HepG2 (cell line): Measurements from ENCODE around the gene CFL1. TPM values are rescaled to one million over a fixed set of nuclear protein-coding genes. Genes with fewer than 3 reads are reported as not detected.

Experiments used
- ATAC-seq: fragments of 200-7000 bp; cut with Tn5 transposase; 3 replicates; pipeline ENCODE4 v1.9.1; 2020; ENCODE audit warnings: mild to moderate bottlenecking, moderate library complexity
- BruUV-seq: library from RNA; stranded (reverse); fragments of 400-500 nt; replicated peaks from 2 replicates; lab custom pipeline; 2021; lab: Mats Ljungman, UMichigan
- CTCF ChIA-PET: fragments of 300-600 bp; formaldehyde crosslinking; extraction: SDS; loops from one replicate; lab custom pipeline; 2021; ENCODE audit warnings: low total read pairs, inconsistent platforms, low intra/inter-chr PET ratio; lab: Yijun Ruan, JAX
- POLR2A ChIA-PET: fragments of 350-600 bp; sonication (Branson Sonifier 250); formaldehyde crosslinking; loops from one replicate; lab custom pipeline; 2020; ENCODE audit warnings: antibody characterized with exemption, inconsistent platforms; lab: Yijun Ruan, JAX
- DNase-seq: peaks from one replicate; pipeline ENCODE4 v3.0.0-alpha.2; 2015; ENCODE audit warnings: low spot score
- FAIRE-seq: peaks from 3 replicates; lab custom pipeline; 2011; peaks lifted over from hg19 to GRCh38; lab: Jason Lieb, UNC
- H2AFZ ChIP-seq: one replicate; pipeline ENCODE4 v1.6.1; 2011; ENCODE audit warnings: low read length, inconsistent platforms
- H3K27ac ChIP-seq: fragments of 300-600 bp; 3 replicates; pipeline ENCODE4 v1.8.0; 2011; ENCODE audit warnings: mixed run types, mild to moderate bottlenecking, mixed read lengths, low read length, inconsistent platforms; ENCODE audit not compliant: insufficient read depth; ENCODE audit errors: extremely low read length
- H3K27me3 ChIP-seq, 2 experiments: fragments of 200-600 bp in 1 of 2; 2 replicates in 1 of 2; 3 replicates in 1 of 2; pipeline versions ENCODE4 v1.6.0 to v1.8.0; 2011; ENCODE audit warnings: low read length in 2 of 2, mild to moderate bottlenecking in 2 of 2, moderate library complexity in 2 of 2, inconsistent platforms in 1 of 2; ENCODE audit not compliant: insufficient read depth in 2 of 2, control insufficient read depth in 1 of 2
- H3K36me3 ChIP-seq, 2 experiments: fragments of 200-600 bp in 1 of 2; replicated peaks in 1 of 2; 2 replicates in 1 of 2; 3 replicates in 1 of 2; pipeline versions ENCODE4 v1.5.1 to v1.8.0; 2011; ENCODE audit warnings: low read length in 2 of 2, inconsistent platforms in 1 of 2; ENCODE audit not compliant: insufficient read depth in 2 of 2, control insufficient read depth in 1 of 2
- H3K4me1 ChIP-seq: 2 replicates; pipeline ENCODE4 v1.5.1; 2012; ENCODE audit warnings: low read length, inconsistent platforms; ENCODE audit not compliant: insufficient read depth
- H3K4me2 ChIP-seq: 2 replicates; pipeline ENCODE4 v1.6.0; 2011; ENCODE audit warnings: low read depth, low read length, inconsistent platforms
- H3K4me3 ChIP-seq, 3 experiments: fragments of 200-600 bp in 1 of 3; sonication (generic), shearing (Covaris generic) in 1 of 3; replicated peaks in 1 of 3; 2 replicates each; pipeline ENCODE4 v1.5.1; 2011 to 2016; ENCODE audit warnings: low read length in 3 of 3, inconsistent platforms in 2 of 3, low read depth in 2 of 3, mild to moderate bottlenecking in 2 of 3, control low read depth in 1 of 3, mixed read lengths in 1 of 3; ENCODE audit not compliant: insufficient read depth in 1 of 3
- H3K79me2 ChIP-seq: one replicate; pipeline ENCODE4 v1.6.1; 2011; ENCODE audit warnings: low read length, inconsistent platforms; ENCODE audit not compliant: insufficient read depth
- H3K9ac ChIP-seq: 2 replicates; pipeline ENCODE4 v1.6.0; 2011; ENCODE audit warnings: mild to moderate bottlenecking, low read depth, low read length, inconsistent platforms; ENCODE audit not compliant: insufficient read depth
- H3K9me3 ChIP-seq: 2 replicates; pipeline ENCODE4 v1.5.1; 2012; ENCODE audit warnings: mild to moderate bottlenecking, low read length
- H4K20me1 ChIP-seq: 2 replicates; pipeline ENCODE4 v1.6.0; 2011; ENCODE audit warnings: inconsistent platforms, mild to moderate bottlenecking, low read length, moderate library complexity; ENCODE audit not compliant: insufficient read depth
- ELF3 ChIP-seq: IDR thresholded peaks from 2 replicates; pipeline ENCODE4 v1.6.1; 2016; ENCODE audit warnings: missing genetic modification reagents, missing compliant biosample characterization
- NR2F1 ChIP-seq, 2 experiments: fragments of 450-650 bp in 1 of 2; formaldehyde crosslinking in 1 of 2; IDR thresholded peaks; 2 replicates each; pipeline versions ENCODE4 v1.5.0 to v1.6.1; 2016 to 2020; ENCODE audit warnings: mild to moderate bottlenecking in 1 of 2, missing compliant biosample characterization in 1 of 2, missing genetic modification reagents in 1 of 2, moderate library complexity in 1 of 2
- STAT5B ChIP-seq: sonication (generic); formaldehyde crosslinking; IDR thresholded peaks from 2 replicates; pipeline ENCODE4 v1.4.0; 2020; ENCODE audit warnings: missing genetic modification reagents
- TEAD3 ChIP-seq: optimal IDR thresholded peaks from 2 replicates; pipeline ENCODE3; 2016; ENCODE audit warnings: borderline replicate concordance
- ZFP82 ChIP-seq: sonication (generic); formaldehyde crosslinking; IDR thresholded peaks from 2 replicates; pipeline ENCODE4 v1.5.1; 2020; ENCODE audit warnings: mild to moderate bottlenecking, missing genetic modification reagents, borderline replicate concordance
- ZNF768 ChIP-seq: sonication (generic); formaldehyde crosslinking; IDR thresholded peaks from 2 replicates; pipeline ENCODE4 v1.4.0; 2020; ENCODE audit warnings: missing genetic modification reagents
- WGBS: methylation state at CpG from one replicate; pipeline ENCODE4 v1.1.6; 2017; ENCODE audit warnings: low lambda C conversion rate; 5-methylcytosine and 5-hydroxymethylcytosine counted together
- in situ Hi-C: cut with HindIII; loops from 2 replicates; pipeline ENCODE4 v1.10.0; 2017; ENCODE audit warnings: low pct_unique_long_range_greater_than_20kb; ENCODE audit not compliant: extremely low pct_ligation_motif_present
- intact Hi-C: fragments of 100-400 bp; cut with micrococcal nuclease; formaldehyde crosslinking; loops from one replicate; pipeline ENCODE4 v1.10.0; 2022; ENCODE audit not compliant: unreplicated experiment
- polyA plus RNA-seq, 8 experiments: library from polyadenylated mRNA; depleted of rRNA in 3 of 8; stranded (reverse) in 7 of 8; unstranded in 1 of 8; fragments of >200 nt; fragmentation: Illumina TruSeq in 4 of 8; extraction: Trizol in 4 of 8; gene quantifications; 2 replicates each; pipeline versions ENCODE4 v1.2.1 to v1.2.3, GENCODE V29; 2011 to 2016; ENCODE audit warnings: low read depth in 4 of 8, missing spikeins in 1 of 8, mixed read lengths in 1 of 8; ENCODE audit not compliant: insufficient read depth in 1 of 8
- total RNA-seq, 5 experiments: library from RNA; depleted of rRNA; stranded (reverse); fragments of >200 nt; fragmentation: Illumina TruSeq; extraction: Trizol; gene quantifications; 2 replicates each; pipeline ENCODE4 v1.2.3, GENCODE V29; 2016; ENCODE audit warnings: low read depth in 1 of 5
- TF ChIP-seq, protein P1 (sequence below): sonication (generic); formaldehyde crosslinking; IDR thresholded peaks from 2 replicates; pipeline ENCODE4 v1.5.1; 2020; ENCODE audit warnings: mild to moderate bottlenecking, missing genetic modification reagents, moderate library complexity
- TF ChIP-seq, protein P2 (sequence below): sonication (generic); formaldehyde crosslinking; IDR thresholded peaks from 2 replicates; pipeline ENCODE4 v1.4.0; 2020; ENCODE audit warnings: low read depth, missing genetic modification reagents
- TF ChIP-seq, protein P3 (sequence below): sonication (generic); formaldehyde crosslinking; IDR thresholded peaks from 2 replicates; pipeline ENCODE4 v1.9.0; 2021; ENCODE audit warnings: mild to moderate bottlenecking, missing genetic modification reagents

CFL1 gene
- total and polyA plus RNA-seq, 2 of the 13 experiments (the other 11 are each of a cell fraction or from before 2014, with no cell fraction given) = 379 to 383 TPM

DNA sequence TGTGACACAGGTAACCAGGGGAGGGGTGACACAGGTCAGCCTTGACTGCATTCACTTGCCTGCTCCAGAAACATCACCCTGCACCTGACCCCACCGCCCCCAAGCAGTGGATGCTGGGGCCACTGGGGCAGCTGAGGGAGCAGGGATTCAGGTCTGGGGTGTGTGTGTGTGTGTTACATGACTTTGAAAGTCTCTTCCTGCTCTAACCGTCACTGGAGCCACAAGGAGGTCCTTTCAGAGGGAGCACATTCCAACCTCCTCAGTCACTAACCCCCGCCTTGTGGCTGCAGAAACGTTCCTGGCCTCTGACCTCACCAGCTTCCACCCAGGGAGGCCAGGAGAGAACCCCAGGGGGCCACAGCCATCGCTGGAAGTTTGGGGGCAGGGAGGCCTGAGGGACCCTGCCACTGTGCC, 45.1 kb upstream of the CFL1 start:
- FAIRE-seq (no peak), ATAC-seq (peak; percentile 40), DNase-seq (peak; percentile 79)
- CTCF ChIA-PET = interaction anchor here (1.1 kb wide), 1 partner anchor 86 kb away, joined by 3 read pairs; no protein-coding TSS in a partner anchor
- Histone ChIP-seq H3K79me2 (peaks cover 8% of the 10 kb centered on the region), H4K20me1 (no peaks in the 10 kb centered on the region), H3K4me1 (peaks cover 46% of the 10 kb centered on the region), H3K9me3 (no peaks in the 10 kb centered on the region), H3K4me2 (peak overlapping the region; percentile 65), H3K36me3 (no peaks in the 10 kb centered on the region), H3K27ac (no peak overlapping the region), H3K27me3 (no peaks in the 10 kb centered on the region; a peak in 1 of 5 replicates), H3K4me3 (peak overlapping the region in 1 of 3 experiments; percentile 27; a peak in 1 of 6 replicates), H3K9ac (no peak overlapping the region), H2AFZ (no peak overlapping the region)
- WGBS = 6% methylated on average over 3 of the region's 5 CpGs
- intact Hi-C loops = no loop called here
- POLR2A ChIA-PET = interaction anchor here (1.3 to 6.2 kb wide), 2 partner anchors 12 kb away, joined by 12 to 95 read pairs; partner anchors contain the start of genes CCDC85B and FIBP
- BruUV-seq = no TSS peak
- in situ Hi-C loops = no loop called here
- TF ChIP-seq TEAD3 (CRISPR knock-in tag) (peak; percentile 85), ELF3 (CRISPR knock-in tag) (peak; percentile 42; the same call in 1 of the 2 replicates), NR2F1 (CRISPR knock-in tag; IDR thresholded peaks at IDR 0.05) (peak in 1 of 2 experiments; percentile 57; a peak in 3 of 4 replicates), ZFP82 (CRISPR knock-in tag) (0 out of 2 replicates have a peak, but pooled peaks have one; percentile 49), ZNF768 (CRISPR knock-in tag) (no peak), STAT5B (CRISPR knock-in tag) (no peak)
- TF ChIP-seq, protein P1, sequence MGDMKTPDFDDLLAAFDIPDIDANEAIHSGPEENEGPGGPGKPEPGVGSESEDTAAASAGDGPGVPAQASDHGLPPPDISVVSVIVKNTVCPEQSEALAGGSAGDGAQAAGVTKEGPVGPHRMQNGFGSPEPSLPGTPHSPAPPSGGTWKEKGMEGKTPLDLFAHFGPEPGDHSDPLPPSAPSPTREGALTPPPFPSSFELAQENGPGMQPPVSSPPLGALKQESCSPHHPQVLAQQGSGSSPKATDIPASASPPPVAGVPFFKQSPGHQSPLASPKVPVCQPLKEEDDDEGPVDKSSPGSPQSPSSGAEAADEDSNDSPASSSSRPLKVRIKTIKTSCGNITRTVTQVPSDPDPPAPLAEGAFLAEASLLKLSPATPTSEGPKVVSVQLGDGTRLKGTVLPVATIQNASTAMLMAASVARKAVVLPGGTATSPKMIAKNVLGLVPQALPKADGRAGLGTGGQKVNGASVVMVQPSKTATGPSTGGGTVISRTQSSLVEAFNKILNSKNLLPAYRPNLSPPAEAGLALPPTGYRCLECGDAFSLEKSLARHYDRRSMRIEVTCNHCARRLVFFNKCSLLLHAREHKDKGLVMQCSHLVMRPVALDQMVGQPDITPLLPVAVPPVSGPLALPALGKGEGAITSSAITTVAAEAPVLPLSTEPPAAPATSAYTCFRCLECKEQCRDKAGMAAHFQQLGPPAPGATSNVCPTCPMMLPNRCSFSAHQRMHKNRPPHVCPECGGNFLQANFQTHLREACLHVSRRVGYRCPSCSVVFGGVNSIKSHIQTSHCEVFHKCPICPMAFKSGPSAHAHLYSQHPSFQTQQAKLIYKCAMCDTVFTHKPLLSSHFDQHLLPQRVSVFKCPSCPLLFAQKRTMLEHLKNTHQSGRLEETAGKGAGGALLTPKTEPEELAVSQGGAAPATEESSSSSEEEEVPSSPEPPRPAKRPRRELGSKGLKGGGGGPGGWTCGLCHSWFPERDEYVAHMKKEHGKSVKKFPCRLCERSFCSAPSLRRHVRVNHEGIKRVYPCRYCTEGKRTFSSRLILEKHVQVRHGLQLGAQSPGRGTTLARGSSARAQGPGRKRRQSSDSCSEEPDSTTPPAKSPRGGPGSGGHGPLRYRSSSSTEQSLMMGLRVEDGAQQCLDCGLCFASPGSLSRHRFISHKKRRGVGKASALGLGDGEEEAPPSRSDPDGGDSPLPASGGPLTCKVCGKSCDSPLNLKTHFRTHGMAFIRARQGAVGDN (CRISPR knock-in tag) = peak; percentile 46
- TF ChIP-seq, protein P2, sequence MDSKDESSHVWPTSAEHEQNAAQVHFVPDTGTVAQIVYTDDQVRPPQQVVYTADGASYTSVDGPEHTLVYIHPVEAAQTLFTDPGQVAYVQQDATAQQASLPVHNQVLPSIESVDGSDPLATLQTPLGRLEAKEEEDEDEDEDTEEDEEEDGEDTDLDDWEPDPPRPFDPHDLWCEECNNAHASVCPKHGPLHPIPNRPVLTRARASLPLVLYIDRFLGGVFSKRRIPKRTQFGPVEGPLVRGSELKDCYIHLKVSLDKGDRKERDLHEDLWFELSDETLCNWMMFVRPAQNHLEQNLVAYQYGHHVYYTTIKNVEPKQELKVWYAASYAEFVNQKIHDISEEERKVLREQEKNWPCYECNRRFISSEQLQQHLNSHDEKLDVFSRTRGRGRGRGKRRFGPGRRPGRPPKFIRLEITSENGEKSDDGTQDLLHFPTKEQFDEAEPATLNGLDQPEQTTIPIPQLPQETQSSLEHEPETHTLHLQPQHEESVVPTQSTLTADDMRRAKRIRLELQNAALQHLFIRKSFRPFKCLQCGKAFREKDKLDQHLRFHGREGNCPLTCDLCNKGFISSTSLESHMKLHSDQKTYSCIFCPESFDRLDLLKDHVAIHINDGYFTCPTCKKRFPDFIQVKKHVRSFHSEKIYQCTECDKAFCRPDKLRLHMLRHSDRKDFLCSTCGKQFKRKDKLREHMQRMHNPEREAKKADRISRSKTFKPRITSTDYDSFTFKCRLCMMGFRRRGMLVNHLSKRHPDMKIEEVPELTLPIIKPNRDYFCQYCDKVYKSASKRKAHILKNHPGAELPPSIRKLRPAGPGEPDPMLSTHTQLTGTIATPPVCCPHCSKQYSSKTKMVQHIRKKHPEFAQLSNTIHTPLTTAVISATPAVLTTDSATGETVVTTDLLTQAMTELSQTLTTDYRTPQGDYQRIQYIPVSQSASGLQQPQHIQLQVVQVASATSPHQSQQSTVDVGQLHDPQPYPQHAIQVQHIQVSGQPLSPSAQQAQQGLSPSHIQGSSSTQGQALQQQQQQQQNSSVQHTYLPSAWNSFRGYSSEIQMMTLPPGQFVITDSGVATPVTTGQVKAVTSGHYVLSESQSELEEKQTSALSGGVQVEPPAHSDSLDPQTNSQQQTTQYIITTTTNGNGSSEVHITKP (CRISPR knock-in tag) = 0 out of 2 replicates have a peak, but pooled peaks have one; percentile 45
- TF ChIP-seq, protein P3, sequence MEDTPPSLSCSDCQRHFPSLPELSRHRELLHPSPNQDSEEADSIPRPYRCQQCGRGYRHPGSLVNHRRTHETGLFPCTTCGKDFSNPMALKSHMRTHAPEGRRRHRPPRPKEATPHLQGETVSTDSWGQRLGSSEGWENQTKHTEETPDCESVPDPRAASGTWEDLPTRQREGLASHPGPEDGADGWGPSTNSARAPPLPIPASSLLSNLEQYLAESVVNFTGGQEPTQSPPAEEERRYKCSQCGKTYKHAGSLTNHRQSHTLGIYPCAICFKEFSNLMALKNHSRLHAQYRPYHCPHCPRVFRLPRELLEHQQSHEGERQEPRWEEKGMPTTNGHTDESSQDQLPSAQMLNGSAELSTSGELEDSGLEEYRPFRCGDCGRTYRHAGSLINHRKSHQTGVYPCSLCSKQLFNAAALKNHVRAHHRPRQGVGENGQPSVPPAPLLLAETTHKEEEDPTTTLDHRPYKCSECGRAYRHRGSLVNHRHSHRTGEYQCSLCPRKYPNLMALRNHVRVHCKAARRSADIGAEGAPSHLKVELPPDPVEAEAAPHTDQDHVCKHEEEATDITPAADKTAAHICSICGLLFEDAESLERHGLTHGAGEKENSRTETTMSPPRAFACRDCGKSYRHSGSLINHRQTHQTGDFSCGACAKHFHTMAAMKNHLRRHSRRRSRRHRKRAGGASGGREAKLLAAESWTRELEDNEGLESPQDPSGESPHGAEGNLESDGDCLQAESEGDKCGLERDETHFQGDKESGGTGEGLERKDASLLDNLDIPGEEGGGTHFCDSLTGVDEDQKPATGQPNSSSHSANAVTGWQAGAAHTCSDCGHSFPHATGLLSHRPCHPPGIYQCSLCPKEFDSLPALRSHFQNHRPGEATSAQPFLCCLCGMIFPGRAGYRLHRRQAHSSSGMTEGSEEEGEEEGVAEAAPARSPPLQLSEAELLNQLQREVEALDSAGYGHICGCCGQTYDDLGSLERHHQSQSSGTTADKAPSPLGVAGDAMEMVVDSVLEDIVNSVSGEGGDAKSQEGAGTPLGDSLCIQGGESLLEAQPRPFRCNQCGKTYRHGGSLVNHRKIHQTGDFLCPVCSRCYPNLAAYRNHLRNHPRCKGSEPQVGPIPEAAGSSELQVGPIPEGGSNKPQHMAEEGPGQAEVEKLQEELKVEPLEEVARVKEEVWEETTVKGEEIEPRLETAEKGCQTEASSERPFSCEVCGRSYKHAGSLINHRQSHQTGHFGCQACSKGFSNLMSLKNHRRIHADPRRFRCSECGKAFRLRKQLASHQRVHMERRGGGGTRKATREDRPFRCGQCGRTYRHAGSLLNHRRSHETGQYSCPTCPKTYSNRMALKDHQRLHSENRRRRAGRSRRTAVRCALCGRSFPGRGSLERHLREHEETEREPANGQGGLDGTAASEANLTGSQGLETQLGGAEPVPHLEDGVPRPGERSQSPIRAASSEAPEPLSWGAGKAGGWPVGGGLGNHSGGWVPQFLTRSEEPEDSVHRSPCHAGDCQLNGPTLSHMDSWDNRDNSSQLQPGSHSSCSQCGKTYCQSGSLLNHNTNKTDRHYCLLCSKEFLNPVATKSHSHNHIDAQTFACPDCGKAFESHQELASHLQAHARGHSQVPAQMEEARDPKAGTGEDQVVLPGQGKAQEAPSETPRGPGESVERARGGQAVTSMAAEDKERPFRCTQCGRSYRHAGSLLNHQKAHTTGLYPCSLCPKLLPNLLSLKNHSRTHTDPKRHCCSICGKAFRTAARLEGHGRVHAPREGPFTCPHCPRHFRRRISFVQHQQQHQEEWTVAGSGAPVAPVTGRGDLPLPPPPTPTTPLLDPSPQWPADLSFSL (CRISPR knock-in tag) = peak; percentile 78
